ENCODE measurements around the gene LINGO1. TPM values are rescaled to one million over a fixed set of nuclear protein-coding genes. Genes with fewer than 3 reads are reported as not detected.

The LINGO1 gene
- total and polyA plus RNA-seq, 4 donors = 0.33 to 5.1 (median 0.88) TPM

GRCh38 chr15:77671362-77672056 lies 38.8 kb upstream of the LINGO1 start:
- H3K9me3 ChIP-seq (ENCODE audit: control insufficient read depth in 4 of 4, insufficient read depth in 3 of 4, low read length in 3 of 4) = peaks cover 0 to 3% (median 0%) of the 10 kb centered on the region in 4 donors
- no peak overlapping the region for H3K9ac ChIP-seq (ENCODE audit: insufficient read depth in 1 of 2, low read length in 2 of 2)
- H3K4me3 ChIP-seq = no peak overlapping the region
- no peak for ATAC-seq (ENCODE audit: insufficient read depth, low FRiP score)
- no peak overlapping the region for H3K27ac ChIP-seq (ENCODE audit: low read depth in 1 of 2, low read length in 1 of 2)
- H3K4me1 ChIP-seq (ENCODE audit: control insufficient read depth in 5 of 5, insufficient read depth in 5 of 5, low read length in 5 of 5) = no peaks in the 10 kb centered on the region
- no peaks in the 10 kb centered on the region for H3K36me3 ChIP-seq (ENCODE audit: control insufficient read depth in 4 of 4, insufficient read depth in 4 of 4, low read length in 4 of 4)
- peaks cover 3% of the 10 kb centered on the region in 3 donors for H3K27me3 ChIP-seq (ENCODE audit: control insufficient read depth in 3 of 3, insufficient read depth in 3 of 3, low read length in 2 of 3)
- 70 to 72% methylated on average over 13 of the region's 13 CpGs for WGBS, 2 donors
- TF ChIP-seq CTCF (IDR thresholded peaks at IDR 0.05; ENCODE audit: control extremely low read depth, extremely low read depth) = no peak
- DNase-seq = no peak

- 78 to 83% methylated on average over 5 of the region's 5 CpGs for WGBS, 2 donors
- ATAC-seq (ENCODE audit: insufficient read depth, low FRiP score) (no peak), DNase-seq (no peak)
- peaks cover 0 to 3% (median 0%) of the 10 kb centered on the region in 4 donors for H3K9me3 ChIP-seq (ENCODE audit: control insufficient read depth in 4 of 4, insufficient read depth in 3 of 4, low read length in 3 of 4)
- H3K27me3 ChIP-seq (ENCODE audit: control insufficient read depth in 3 of 3, insufficient read depth in 3 of 3, low read length in 2 of 3) = peaks cover 3% of the 10 kb centered on the region in 3 donors
- no peaks in the 10 kb centered on the region for H3K36me3 ChIP-seq (ENCODE audit: control insufficient read depth in 4 of 4, insufficient read depth in 4 of 4, low read length in 4 of 4)
- no peak overlapping the region for H3K4me3 ChIP-seq
- no peak overlapping the region for H3K9ac ChIP-seq (ENCODE audit: insufficient read depth in 1 of 2, low read length in 2 of 2)
- TF ChIP-seq CTCF (IDR thresholded peaks at IDR 0.05; ENCODE audit: control extremely low read depth, extremely low read depth) = no peak
- no peak overlapping the region for H3K27ac ChIP-seq (ENCODE audit: low read depth in 1 of 2, low read length in 1 of 2)
- no peaks in the 10 kb centered on the region for H3K4me1 ChIP-seq (ENCODE audit: control insufficient read depth in 5 of 5, insufficient read depth in 5 of 5, low read length in 5 of 5)
Observed at GRCh38 chr15:77670558-77671361, 38.0 kb upstream of the LINGO1 start.

GRCh38 chr15:77669896-77670295 lies 37.2 kb upstream of the LINGO1 start:
- DNase-seq (no peak), ATAC-seq (ENCODE audit: insufficient read depth, low FRiP score) (no peak)
- Histone ChIP-seq H3K9ac (ENCODE audit: insufficient read depth in 1 of 2, low read length in 2 of 2) (no peak overlapping the region), H3K27me3 (ENCODE audit: control insufficient read depth in 3 of 3, insufficient read depth in 3 of 3, low read length in 2 of 3) (peaks cover 3% of the 10 kb centered on the region in 3 donors), H3K36me3 (ENCODE audit: control insufficient read depth in 4 of 4, insufficient read depth in 4 of 4, low read length in 4 of 4) (no peaks in the 10 kb centered on the region), H3K4me3 (no peak overlapping the region), H3K4me1 (ENCODE audit: control insufficient read depth in 5 of 5, insufficient read depth in 5 of 5, low read length in 5 of 5) (no peaks in the 10 kb centered on the region), H3K9me3 (ENCODE audit: control insufficient read depth in 4 of 4, insufficient read depth in 3 of 4, low read length in 3 of 4) (peaks cover 0 to 3% (median 0%) of the 10 kb centered on the region in 4 donors), H3K27ac (ENCODE audit: low read depth in 1 of 2, low read length in 1 of 2) (no peak overlapping the region)
- no peak for TF ChIP-seq CTCF (IDR thresholded peaks at IDR 0.05; ENCODE audit: control extremely low read depth, extremely low read depth)
- 72 to 84% methylated on average over 4 of the region's 4 CpGs for WGBS, 2 donors
